ENCODE measurements around the gene C2orf81.

DNA sequence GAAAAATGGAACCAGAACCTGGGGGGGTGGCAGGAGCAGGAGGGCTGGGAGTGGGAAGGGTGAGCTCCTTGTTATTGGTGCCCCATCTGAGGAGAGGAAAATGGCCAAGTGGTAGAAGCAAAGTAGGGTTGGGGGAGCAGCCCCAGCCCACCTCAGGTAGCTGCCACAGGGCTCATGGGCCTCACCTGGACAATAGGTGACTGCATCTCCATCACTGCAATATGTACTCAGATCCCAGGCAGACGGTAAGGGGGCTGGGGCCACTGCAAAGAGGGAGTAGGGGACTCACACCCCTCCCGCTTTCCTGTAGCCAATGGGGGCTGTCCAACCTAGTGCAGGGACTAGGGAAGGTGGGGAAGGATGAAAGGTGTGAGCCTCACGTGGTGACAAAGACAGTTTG is 4.2 kb downstream of the C2orf81 start:
- TF ChIP-seq, protein P1, sequence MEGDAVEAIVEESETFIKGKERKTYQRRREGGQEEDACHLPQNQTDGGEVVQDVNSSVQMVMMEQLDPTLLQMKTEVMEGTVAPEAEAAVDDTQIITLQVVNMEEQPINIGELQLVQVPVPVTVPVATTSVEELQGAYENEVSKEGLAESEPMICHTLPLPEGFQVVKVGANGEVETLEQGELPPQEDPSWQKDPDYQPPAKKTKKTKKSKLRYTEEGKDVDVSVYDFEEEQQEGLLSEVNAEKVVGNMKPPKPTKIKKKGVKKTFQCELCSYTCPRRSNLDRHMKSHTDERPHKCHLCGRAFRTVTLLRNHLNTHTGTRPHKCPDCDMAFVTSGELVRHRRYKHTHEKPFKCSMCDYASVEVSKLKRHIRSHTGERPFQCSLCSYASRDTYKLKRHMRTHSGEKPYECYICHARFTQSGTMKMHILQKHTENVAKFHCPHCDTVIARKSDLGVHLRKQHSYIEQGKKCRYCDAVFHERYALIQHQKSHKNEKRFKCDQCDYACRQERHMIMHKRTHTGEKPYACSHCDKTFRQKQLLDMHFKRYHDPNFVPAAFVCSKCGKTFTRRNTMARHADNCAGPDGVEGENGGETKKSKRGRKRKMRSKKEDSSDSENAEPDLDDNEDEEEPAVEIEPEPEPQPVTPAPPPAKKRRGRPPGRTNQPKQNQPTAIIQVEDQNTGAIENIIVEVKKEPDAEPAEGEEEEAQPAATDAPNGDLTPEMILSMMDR (IDR thresholded peaks at IDR 0.05) = no peak
- TF ChIP-seq POLR2A (IDR thresholded peaks at IDR 0.05) = no peak
